Left renal cortex interstitium (tissue), 4 donors: Measurements from ENCODE around the gene KIAA1191. TPM values are rescaled to one million over a fixed set of nuclear protein-coding genes. Genes with fewer than 3 reads are reported as not detected.
A peak's percentile ranks its signal among the peaks of the same experiment; 100 is the strongest.
"Not testable (repeated sequence)": the region's sequence is repeated elsewhere in the genome, so short reads cannot be mapped to it uniquely, and the experiment has no call there.

ENCODE experiments used
- DNase-seq, 4 donors: peaks; one replicate each; pipeline ENCODE4 v3.0.0-alpha.2; 2013; ENCODE audit warnings: low read depth in 4 of 4, low spot score in 2 of 4, missing footprints in 1 of 4
- polyA plus RNA-seq, 4 donors: library from polyadenylated mRNA; unstranded; fragments of 120-200 nt; gene quantifications; one replicate each; pipeline ENCODE4 v1.2.1, GENCODE V29; 2013; ENCODE audit not compliant: insufficient read length in 4 of 4

Gene KIAA1191
- 100 to 1,000 TPM; 138 to 171 (median 160) TPM for polyA plus RNA-seq

GRCh38 chr5:176361437-176362232 is at the start of gene KIAA1191:
Gene KIAA1191 (minus strand): TSS chr5:176361764. CDS start chr5:176359508, 2,256 bp downstream.
- peak; percentile 75 to 86 (median 82) for DNase-seq

DNA sequence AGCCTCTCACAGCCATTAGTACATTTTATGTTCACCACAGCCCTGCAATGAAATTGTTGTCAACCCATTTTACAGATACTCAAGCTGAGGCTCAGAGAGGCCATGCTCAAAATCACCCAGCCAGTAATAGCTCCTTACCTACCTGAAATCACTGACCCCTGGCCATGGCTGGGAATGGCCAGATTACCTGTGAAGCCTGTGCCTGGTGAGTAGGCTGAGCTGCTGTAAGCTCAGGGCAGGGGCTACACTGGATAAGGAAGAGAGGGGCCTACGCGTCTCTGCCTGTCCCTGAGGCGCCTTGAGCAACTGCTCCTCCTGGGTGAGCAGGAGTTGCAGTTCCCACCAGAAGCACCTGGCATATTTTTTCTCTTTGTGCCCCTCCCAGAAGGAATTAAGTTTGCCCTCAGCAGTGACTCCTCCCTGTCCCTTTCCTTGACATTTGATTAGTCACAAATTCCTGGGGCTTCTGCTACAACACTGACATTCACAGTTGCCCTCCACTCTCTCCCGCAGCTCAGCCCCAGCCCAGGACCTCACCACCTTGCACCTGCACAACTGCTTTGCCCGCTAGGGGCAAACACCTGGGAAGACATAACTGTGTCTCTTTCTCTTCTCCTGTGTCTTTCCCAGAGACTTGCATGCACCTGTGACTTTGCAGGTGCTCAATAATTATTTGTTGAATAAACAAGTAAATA is 49.1 kb upstream of the KIAA1191 start:
- no peak for DNase-seq

DNA sequence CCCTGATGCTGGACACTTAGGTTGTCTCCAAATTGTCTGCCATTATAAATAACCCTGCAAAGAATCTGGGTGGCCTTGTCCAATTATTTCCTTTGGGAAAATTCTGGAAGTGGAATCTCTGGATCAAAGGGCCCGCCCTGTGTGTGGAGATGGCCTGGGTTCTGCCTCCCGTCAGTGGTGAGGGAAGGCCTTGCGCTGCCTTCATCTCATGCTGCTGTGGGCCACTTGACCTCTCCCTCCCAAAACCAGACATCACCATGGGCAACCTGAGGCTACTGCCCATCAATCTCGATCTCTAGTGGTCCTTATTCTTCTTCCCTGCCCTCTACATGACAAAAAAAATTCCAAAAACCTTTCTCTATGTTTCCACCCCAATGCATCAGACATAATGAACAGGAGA is 48.2 kb upstream of the KIAA1191 start:
- DNase-seq: no peak

GRCh38 chr5:176408590-176408989 is 47.0 kb upstream of the KIAA1191 start:
- DNase-seq: no peak

DNA sequence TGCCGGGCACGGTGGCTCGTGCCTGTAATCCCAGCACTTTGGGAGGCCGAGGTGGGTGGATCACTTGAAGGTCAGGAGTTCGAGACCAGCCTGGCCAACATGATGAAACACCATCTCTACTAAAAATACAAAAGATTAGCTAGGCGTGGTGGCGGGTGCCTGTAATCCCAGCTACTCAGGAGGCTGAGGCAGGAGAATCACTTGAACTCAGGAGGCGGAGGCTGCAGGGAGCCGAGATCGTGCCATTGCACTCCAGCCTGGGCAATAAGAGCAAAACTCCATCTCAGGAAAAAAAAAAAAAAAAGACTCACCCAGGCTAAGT is 46.6 kb upstream of the KIAA1191 start:
- DNase-seq: not testable (repeated sequence)

DNA sequence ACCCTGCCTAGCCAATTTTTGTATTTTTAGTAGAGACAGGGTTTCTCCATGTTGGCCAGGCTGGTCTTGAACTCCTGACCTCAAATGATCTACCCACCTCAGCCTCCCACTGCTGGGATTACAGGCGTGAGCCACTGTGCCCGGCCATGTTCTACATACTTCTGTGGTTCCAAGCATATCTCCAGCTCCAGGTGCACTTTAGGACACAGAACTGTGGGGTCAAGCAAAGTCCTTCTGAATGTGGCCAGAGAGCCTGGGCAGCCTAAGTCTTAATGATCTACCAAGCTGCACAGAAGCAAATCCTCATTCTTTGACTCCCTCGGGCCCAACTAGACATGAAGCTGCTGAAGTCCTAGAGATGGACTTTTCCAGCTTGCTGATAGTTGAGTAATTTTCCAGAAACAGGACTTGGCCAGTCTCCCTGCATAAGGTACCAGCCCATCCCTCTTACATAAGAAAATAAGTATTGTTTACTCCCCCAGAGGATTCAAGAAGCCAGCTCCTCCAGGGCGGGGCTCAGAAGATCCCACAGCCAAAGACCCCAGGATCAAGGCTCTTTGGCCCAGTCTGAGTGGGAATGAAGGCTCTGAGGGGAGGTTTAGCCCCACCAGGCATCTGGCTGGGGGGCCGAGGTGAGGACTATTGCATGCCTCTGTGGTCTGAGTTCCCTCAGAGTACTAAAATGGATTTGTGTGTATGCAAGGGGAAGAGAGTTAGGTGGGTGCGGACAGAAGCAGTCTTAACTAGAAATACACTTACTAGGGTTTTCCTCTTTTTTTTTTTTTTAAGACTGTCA is 46.1 kb upstream of the KIAA1191 start:
- DNase-seq: no peak

GRCh38 chr5:176406436-176407052 is 45.0 kb upstream of the KIAA1191 start:
- no peak for DNase-seq

- DNase-seq: no peak
These were observed 44.3 kb upstream of the KIAA1191 start for GRCh38 chr5:176405656-176406435.

DNA sequence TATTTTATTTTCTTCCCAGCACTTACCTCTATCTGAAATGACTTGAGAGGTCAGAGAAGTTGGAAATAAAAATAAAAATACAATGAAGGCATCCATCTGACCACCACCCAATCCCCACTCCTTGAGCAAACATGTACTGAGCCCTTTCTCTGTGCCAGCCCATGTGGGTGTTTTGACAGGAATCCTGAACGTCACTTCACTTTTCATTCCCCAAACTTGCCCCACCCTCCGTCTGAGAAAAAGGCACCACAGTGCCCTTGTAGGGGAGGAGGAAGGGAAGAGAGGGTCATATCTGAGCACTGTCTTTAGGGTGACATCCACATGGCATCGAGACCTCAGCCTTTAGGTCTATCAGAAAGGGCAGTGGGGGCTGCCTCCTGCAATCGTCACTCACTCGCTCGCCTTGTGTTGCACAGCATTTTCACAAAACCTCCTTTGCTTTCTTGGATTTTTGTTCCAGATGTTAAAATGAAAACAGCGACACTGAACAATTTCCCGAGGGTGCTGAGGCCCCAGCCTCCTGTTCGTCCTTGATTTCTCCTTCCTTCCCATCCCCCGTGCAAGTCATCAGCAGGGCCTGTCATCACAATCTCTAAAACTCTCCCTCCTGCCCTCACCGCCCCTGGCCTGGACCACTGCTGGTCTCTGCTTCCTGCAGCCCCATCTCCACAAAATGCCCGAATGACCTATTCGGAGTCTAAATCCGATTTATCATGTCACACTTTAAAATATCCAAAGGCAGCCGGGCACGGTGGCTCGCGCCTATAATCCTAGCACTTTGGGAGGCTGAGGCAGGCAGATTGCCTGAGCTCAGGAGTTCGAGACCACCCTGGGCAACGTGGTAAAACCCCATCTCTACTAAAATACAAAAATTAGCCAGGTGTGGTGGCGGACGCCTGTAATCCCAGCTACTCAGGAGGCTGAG is 40.0 kb upstream of the KIAA1191 start:
- DNase-seq: no peak

DNA sequence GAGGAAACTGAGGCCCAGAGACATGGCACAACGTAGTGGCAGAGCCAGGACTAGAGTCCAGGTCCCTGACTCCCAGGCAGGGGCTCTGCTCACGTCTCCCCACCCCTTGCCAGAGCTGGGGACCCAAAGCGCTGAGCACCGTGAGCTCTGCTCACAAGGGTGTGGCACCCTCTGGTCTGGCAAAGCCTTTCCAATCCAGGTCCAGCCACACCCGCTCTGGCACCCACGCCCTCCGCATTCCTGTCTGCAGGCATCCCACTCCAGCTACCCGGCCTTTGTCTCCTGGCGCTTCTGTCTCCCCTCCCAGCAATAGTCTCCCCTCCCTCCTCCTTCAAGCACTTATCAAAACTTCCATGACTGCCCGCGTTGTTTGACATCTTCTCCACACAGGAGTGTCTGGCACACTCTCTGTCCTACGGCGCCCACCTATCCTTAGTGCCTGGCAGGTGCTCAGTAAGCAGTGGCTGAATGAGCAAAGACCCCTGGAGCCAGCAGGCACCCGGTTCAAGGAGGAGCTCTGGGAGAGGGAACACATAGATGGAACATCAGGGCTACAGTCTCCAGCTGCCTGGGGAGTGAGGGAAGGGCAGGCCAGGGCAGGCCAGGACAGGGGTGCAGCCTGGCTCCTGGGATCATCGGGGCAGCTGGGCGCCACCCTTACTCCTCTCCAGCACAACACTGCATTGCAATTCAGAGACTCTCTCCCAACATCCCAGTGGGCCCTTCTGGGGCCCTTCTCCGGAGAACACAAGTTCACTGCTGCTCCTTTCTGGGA is 39.0 kb upstream of the KIAA1191 start:
- no peak for DNase-seq

- no peak for DNase-seq
These were observed 36.3 kb upstream of the KIAA1191 start for GRCh38 chr5:176397736-176398420.

- no peak for DNase-seq
These were observed 34.8 kb upstream of the KIAA1191 start for GRCh38 chr5:176396330-176396729.

DNA sequence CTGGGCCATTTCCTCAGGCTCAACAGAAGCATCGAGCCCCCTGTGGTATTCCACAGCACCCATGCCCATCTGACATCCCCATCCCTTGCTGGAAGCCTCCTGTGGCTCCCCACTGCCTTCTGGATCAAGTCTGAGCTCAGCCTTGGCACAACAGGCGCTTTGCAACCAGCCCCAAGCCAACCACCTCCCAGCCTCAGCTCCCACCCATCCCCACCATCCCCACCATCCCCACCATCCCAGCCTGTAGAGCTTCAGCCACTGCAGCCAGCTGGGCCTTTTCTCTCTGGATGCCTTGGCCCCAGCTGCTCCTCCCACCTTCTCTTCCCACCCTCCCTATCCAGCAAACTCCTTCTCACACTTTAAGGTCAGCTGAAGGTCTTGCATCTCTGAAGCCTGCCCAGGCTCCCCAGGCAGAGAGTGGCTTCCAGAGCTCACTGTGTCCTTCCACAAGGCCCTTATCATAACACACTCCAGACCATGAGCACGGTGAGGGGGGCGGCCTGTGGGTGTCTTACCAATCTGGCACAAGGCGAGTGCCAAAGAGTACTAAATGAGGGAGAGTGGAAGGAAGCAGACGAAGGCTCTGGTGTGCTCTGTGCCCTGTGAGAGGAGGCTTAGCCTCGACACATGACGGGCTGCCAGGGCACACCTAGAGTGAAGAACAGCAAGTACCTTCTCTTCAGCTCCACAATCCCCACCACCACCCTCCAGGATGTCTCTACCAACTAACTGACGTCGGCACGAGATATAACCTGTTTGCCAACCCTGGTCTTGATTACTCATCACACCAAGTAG is 33.5 kb upstream of the KIAA1191 start:
- DNase-seq: no peak

GRCh38 chr5:176394096-176394495 is 32.5 kb upstream of the KIAA1191 start:
- DNase-seq: no peak

DNA sequence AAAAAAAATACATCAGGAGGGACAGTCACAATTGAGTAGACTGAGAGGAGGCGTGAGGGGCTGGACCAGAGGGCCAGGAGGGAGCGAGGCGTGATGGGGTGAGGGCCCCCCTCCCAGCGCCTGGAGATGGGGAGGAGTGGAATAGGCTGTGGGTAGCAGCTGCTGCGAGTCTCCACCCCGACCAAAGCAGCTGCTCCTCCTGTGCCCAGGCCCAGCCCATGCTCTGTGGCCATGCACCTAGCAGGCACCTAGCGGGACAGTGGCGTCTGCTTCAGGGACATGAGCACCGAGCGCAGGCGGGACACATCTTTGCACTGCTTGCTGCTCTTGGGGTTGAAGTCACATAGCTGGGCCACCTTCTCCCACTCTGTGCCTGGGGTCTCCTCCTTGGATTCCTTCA is 31.0 kb upstream of the KIAA1191 start:
- DNase-seq: no peak

DNA sequence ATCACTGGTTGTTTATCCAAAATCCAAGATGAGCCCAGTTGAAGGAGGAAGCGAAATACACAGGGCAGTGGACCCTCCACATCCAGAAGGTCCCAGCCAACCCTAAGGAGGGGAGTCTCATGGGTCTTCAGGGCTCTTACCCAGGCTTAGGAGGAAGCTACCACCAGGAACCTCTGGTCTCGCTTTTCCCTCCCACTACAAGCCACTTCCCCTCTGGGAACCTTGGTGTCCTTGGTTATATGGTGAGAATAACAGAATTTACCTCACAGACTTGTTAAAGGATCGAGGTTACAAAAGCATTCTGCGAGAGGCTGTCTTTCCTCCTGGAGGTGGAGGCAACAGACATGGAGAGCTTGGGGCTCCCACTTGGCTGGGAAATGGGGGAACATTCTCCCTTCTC is 30.4 kb upstream of the KIAA1191 start:
- no peak for DNase-seq

DNA sequence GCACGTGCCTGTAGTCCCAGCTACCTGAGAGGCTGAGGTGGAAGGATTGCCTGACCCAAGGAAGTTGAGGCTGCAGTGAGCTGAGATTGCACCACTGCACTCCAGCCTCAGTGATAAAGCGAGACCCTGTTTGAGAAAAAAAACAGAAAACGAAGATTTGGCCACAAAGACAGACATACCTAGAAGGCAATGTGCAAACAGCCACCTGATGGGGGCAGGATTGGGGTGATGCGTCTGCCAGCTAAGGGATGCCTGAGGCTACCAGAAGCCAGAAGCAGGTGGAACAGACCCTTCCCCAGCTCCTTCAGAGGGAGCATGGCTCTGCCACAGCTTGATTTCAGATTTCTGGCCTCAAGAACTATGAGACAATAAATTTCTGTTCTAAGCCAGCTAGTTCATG is 29.9 kb upstream of the KIAA1191 start:
- DNase-seq: no peak
